GM12878 (cell line): ENCODE results near the gene TET1. TPM values are rescaled to one million over a fixed set of nuclear protein-coding genes. Genes with fewer than 3 reads are reported as not detected.
"Not testable (repeated sequence)": the region's sequence is repeated elsewhere in the genome, so short reads cannot be mapped to it uniquely, and the experiment has no call there.

ENCODE experiments used
- ATAC-seq: fragments of 200-7000 bp; cut with Tn5 transposase; 3 replicates; pipeline ENCODE4 v1.9.1; 2020; ENCODE audit warnings: mild to moderate bottlenecking, moderate library complexity
- BruUV-seq: library from RNA; stranded (reverse); fragments of 400-500 nt; replicated peaks from 2 replicates; lab custom pipeline; 2021; lab: Mats Ljungman, UMichigan
- CTCF ChIA-PET: fragments of 300-600 bp; sonication (Branson Sonifier 250); formaldehyde crosslinking; extraction: SDS; loops from one replicate; lab custom pipeline; 2021; ENCODE audit warnings: inconsistent platforms; lab: Yijun Ruan, JAX
- POLR2A ChIA-PET: fragments of 350-600 bp; formaldehyde crosslinking; extraction: SDS; loops from one replicate; lab custom pipeline; 2021; ENCODE audit warnings: inconsistent platforms; lab: Charles Lee
- RAD21 ChIA-PET: fragments of 300-600 bp; sonication (Branson Sonifier 250); formaldehyde crosslinking; loops from one replicate; lab custom pipeline; 2023; ENCODE audit warnings: antibody characterized with exemption; ENCODE audit not compliant: unreplicated experiment; lab: Charles Lee
- SMC1A ChIA-PET: fragments of 300-600 bp; sonication (Branson Sonifier 250); formaldehyde crosslinking; loops from one replicate; lab custom pipeline; 2023; ENCODE audit not compliant: unreplicated experiment, uncharacterized antibody; lab: Charles Lee
- DNase-seq: peaks from one replicate; pipeline ENCODE4 v3.0.0-alpha.2; 2011; ENCODE audit warnings: low read depth, low spot score
- FAIRE-seq: peaks from 3 replicates; lab custom pipeline; 2011; peaks lifted over from hg19 to GRCh38; lab: Jason Lieb, UNC
- H2AFZ ChIP-seq: 2 replicates; pipeline ENCODE4 v1.6.0; 2011; ENCODE audit warnings: low read depth, low read length, control low read depth; ENCODE audit not compliant: control insufficient read depth
- H3K27ac ChIP-seq: 2 replicates; pipeline ENCODE4 v1.5.1; 2011; ENCODE audit warnings: control low read depth; ENCODE audit not compliant: control insufficient read depth, insufficient read depth
- H3K27me3 ChIP-seq, 2 experiments: replicated peaks in 1 of 2; 2 replicates each; pipeline versions ENCODE4 v1.6.0 to v1.6.1; 2011; ENCODE audit warnings: low read length in 1 of 2; ENCODE audit not compliant: control insufficient read depth in 2 of 2, insufficient read depth in 2 of 2
- H3K36me3 ChIP-seq, 2 experiments: 2 replicates each; pipeline ENCODE4 v1.5.1; 2011; ENCODE audit warnings: low read length in 1 of 2; ENCODE audit not compliant: control insufficient read depth in 2 of 2, insufficient read depth in 2 of 2
- H3K4me1 ChIP-seq: 2 replicates; pipeline ENCODE4 v1.6.1; 2011; ENCODE audit warnings: mild to moderate bottlenecking, low read length, moderate library complexity, mixed read lengths; ENCODE audit not compliant: control insufficient read depth, insufficient read depth
- H3K4me2 ChIP-seq: 2 replicates; pipeline ENCODE4 v1.6.0; 2011; ENCODE audit warnings: control low read depth; ENCODE audit not compliant: control insufficient read depth, insufficient read depth
- H3K4me3 ChIP-seq: fragments of 200-600 bp; sonication (generic); 2 replicates; pipeline ENCODE4 v1.5.1; 2016
- H3K79me2 ChIP-seq: 2 replicates; pipeline ENCODE4 v1.6.0; 2011; ENCODE audit warnings: low read length; ENCODE audit not compliant: control insufficient read depth, insufficient read depth
- H3K9ac ChIP-seq: 2 replicates; pipeline ENCODE4 v1.8.0; 2011; ENCODE audit warnings: low read length, control low read depth, mixed read lengths; ENCODE audit not compliant: control insufficient read depth, insufficient read depth
- H3K9me3 ChIP-seq: replicated peaks from 3 replicates; pipeline ENCODE4 v1.5.1; 2011; ENCODE audit warnings: mild to moderate bottlenecking, low read length; ENCODE audit not compliant: control insufficient read depth, insufficient read depth
- H4K20me1 ChIP-seq: 2 replicates; pipeline ENCODE4 v1.6.0; 2011; ENCODE audit not compliant: control insufficient read depth, insufficient read depth
- NKRF ChIP-seq: fragments of 450-650 bp; conservative IDR thresholded peaks from 2 replicates; pipeline ENCODE4 v1.6.1; 2017; ENCODE audit warnings: mild to moderate bottlenecking, moderate library complexity
- PRDM15 ChIP-seq: fragments of 450-650 bp; formaldehyde crosslinking; IDR thresholded peaks from 2 replicates; pipeline ENCODE4 v1.4.0; 2020; ENCODE audit warnings: mild to moderate bottlenecking, moderate library complexity
- RAD21 ChIP-seq: IDR thresholded peaks from 2 replicates; pipeline ENCODE4 v1.6.1; 2011; ENCODE audit warnings: mild to moderate bottlenecking, low read depth, low read length, moderate library complexity; ENCODE audit not compliant: insufficient read depth
- SKIL ChIP-seq: fragments of 450-650 bp; IDR thresholded peaks from 2 replicates; pipeline ENCODE4 v1.6.1; 2017; ENCODE audit warnings: mild to moderate bottlenecking, low read depth, inconsistent platforms; ENCODE audit not compliant: poor library complexity, severe bottlenecking
- WGBS: methylation state at CpG from one replicate; pipeline ENCODE4 v1.1.6; 2016; ENCODE audit warnings: low lambda C conversion rate; ENCODE audit not compliant: insufficient replicate concordance, insufficient coverage; ENCODE audit errors: missing lambda C conversion rate; 5-methylcytosine and 5-hydroxymethylcytosine counted together
- in situ Hi-C: fragments of 300-500 bp; cut with MboI; formaldehyde crosslinking; loops from 9 replicates; pipeline ENCODE4 v1.14.3; 2018; ENCODE audit warnings: mixed read lengths
- intact Hi-C: fragments of 100-400 bp; cut with micrococcal nuclease; formaldehyde crosslinking; loops from one replicate; pipeline ENCODE4 v1.14.2; 2022; ENCODE audit not compliant: unreplicated experiment
- polyA plus RNA-seq, 11 experiments: library from polyadenylated mRNA; depleted of rRNA in 4 of 11; unstranded in 6 of 11; stranded (reverse) in 5 of 11; fragments of >200 nt; fragmentation: Nextera tagmentation in 4 of 11; fragmentation: Illumina TruSeq in 1 of 11; extraction: Ambion mirVana in 4 of 11; extraction: Trizol in 1 of 11; gene quantifications; 1 replicate in 1 of 11; 2 replicates in 10 of 11; pipeline versions ENCODE4 v1.2.1 to v1.2.3, GENCODE V29; 2011 to 2016; ENCODE audit warnings: inconsistent platforms in 2 of 11, missing spikeins in 2 of 11, low read depth in 1 of 11
- total RNA-seq, 4 experiments: library from RNA; depleted of rRNA in 3 of 4; stranded (reverse); fragments of >200 nt in 3 of 4; fragmentation: Illumina TruSeq in 1 of 4; extraction: Trizol in 1 of 4; gene quantifications; 2 replicates each; pipeline versions ENCODE4 v1.2.1 to v1.2.3, GENCODE V29; 2013 to 2021

Gene TET1
- total and polyA plus RNA-seq, 10 of the 15 experiments (the other 5 are each of a cell fraction or from before 2014, with no cell fraction given) = 0.22 to 1.4 (median 0.60) TPM

- TF ChIP-seq PRDM15 (CRISPR knock-in tag) = no peak
- TF ChIP-seq SKIL = no peak
- no peak for TF ChIP-seq RAD21
- no peak for TF ChIP-seq NKRF
Observed at GRCh38 chr10:68606918-68607317, 46.8 kb downstream of the TET1 start (continued).

GRCh38 chr10:68610023-68610422 lies 49.9 kb downstream of the TET1 start:
- H3K4me2 ChIP-seq, H3K9me3 ChIP-seq, BruUV-seq, in situ Hi-C loops, H3K4me3 ChIP-seq, ATAC-seq, CTCF ChIA-PET, H3K27me3 ChIP-seq, RAD21 ChIA-PET, H3K4me1 ChIP-seq, intact Hi-C loops, H4K20me1 ChIP-seq, H3K9ac ChIP-seq, H3K27ac ChIP-seq, FAIRE-seq, H3K79me2 ChIP-seq, DNase-seq, H2AFZ ChIP-seq, H3K36me3 ChIP-seq: not testable (repeated sequence)
- ChIA-PET SMC1A (interaction anchor here (1.0 to 1.5 kb wide), 2 partner anchors 9 to 21 kb away, joined by 3 to 4 read pairs; no protein-coding TSS in a partner anchor), POLR2A (interaction anchor here (0.5 kb wide), 1 partner anchor 435 kb away, joined by 3 read pairs; no protein-coding TSS in a partner anchor)
- WGBS = 89% methylated on average over 10 of the region's 10 CpGs
